Measurements from ENCODE around the gene GNG8. TPM values are rescaled to one million over a fixed set of nuclear protein-coding genes. Genes with fewer than 3 reads are reported as not detected.

Gene GNG8
- total and polyA plus RNA-seq, 2 experiments from 2014 or later = 5.9 TPM; not detected in 1

DNA sequence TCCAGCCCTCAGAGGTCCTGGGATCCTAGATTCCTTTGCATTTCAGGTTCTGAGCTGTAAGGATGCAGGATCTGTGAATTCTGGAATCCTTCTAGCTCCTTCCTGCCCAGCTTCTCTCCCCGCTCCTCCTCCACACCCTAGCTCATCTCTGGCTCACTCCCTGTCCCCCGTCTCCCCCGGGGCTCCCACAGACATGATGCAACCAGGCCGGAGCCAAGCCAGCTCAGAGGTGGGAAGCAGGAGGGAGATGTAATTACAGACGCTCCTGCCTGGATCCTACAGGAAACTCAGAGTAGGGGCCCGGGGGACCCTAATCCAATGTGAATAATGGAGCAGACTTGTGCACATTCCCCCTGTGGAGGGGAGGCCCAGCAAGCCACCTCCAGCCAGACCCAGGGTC lies 4.5 kb downstream of the GNG8 start:
- TF ChIP-seq POLR2AphosphoS5 (IDR thresholded peaks at IDR 0.05; ENCODE audit: low read depth) (no peak), ZNF114 (CRISPR knock-in tag; IDR thresholded peaks at IDR 0.05) (no peak), NANOG (IDR thresholded peaks at IDR 0.05; ENCODE audit: borderline replicate concordance) (no peak), STAT1 (IDR thresholded peaks at IDR 0.05; ENCODE audit: unreplicated experiment) (no peak), JUNB (IDR thresholded peaks at IDR 0.05; ENCODE audit: unreplicated experiment) (no peak), ZNF331 (CRISPR knock-in tag; IDR thresholded peaks at IDR 0.05; ENCODE audit: low read depth) (no peak), CREB1 (CRISPR knock-in tag; IDR thresholded peaks at IDR 0.05; ENCODE audit: low read depth) (no peak), EZH2 (IDR thresholded peaks at IDR 0.05; ENCODE audit: low read depth, unreplicated experiment) (no peak), EZH2phosphoT487 (IDR thresholded peaks at IDR 0.05; ENCODE audit: unreplicated experiment) (no peak)
- TF ChIP-seq, protein P1, sequence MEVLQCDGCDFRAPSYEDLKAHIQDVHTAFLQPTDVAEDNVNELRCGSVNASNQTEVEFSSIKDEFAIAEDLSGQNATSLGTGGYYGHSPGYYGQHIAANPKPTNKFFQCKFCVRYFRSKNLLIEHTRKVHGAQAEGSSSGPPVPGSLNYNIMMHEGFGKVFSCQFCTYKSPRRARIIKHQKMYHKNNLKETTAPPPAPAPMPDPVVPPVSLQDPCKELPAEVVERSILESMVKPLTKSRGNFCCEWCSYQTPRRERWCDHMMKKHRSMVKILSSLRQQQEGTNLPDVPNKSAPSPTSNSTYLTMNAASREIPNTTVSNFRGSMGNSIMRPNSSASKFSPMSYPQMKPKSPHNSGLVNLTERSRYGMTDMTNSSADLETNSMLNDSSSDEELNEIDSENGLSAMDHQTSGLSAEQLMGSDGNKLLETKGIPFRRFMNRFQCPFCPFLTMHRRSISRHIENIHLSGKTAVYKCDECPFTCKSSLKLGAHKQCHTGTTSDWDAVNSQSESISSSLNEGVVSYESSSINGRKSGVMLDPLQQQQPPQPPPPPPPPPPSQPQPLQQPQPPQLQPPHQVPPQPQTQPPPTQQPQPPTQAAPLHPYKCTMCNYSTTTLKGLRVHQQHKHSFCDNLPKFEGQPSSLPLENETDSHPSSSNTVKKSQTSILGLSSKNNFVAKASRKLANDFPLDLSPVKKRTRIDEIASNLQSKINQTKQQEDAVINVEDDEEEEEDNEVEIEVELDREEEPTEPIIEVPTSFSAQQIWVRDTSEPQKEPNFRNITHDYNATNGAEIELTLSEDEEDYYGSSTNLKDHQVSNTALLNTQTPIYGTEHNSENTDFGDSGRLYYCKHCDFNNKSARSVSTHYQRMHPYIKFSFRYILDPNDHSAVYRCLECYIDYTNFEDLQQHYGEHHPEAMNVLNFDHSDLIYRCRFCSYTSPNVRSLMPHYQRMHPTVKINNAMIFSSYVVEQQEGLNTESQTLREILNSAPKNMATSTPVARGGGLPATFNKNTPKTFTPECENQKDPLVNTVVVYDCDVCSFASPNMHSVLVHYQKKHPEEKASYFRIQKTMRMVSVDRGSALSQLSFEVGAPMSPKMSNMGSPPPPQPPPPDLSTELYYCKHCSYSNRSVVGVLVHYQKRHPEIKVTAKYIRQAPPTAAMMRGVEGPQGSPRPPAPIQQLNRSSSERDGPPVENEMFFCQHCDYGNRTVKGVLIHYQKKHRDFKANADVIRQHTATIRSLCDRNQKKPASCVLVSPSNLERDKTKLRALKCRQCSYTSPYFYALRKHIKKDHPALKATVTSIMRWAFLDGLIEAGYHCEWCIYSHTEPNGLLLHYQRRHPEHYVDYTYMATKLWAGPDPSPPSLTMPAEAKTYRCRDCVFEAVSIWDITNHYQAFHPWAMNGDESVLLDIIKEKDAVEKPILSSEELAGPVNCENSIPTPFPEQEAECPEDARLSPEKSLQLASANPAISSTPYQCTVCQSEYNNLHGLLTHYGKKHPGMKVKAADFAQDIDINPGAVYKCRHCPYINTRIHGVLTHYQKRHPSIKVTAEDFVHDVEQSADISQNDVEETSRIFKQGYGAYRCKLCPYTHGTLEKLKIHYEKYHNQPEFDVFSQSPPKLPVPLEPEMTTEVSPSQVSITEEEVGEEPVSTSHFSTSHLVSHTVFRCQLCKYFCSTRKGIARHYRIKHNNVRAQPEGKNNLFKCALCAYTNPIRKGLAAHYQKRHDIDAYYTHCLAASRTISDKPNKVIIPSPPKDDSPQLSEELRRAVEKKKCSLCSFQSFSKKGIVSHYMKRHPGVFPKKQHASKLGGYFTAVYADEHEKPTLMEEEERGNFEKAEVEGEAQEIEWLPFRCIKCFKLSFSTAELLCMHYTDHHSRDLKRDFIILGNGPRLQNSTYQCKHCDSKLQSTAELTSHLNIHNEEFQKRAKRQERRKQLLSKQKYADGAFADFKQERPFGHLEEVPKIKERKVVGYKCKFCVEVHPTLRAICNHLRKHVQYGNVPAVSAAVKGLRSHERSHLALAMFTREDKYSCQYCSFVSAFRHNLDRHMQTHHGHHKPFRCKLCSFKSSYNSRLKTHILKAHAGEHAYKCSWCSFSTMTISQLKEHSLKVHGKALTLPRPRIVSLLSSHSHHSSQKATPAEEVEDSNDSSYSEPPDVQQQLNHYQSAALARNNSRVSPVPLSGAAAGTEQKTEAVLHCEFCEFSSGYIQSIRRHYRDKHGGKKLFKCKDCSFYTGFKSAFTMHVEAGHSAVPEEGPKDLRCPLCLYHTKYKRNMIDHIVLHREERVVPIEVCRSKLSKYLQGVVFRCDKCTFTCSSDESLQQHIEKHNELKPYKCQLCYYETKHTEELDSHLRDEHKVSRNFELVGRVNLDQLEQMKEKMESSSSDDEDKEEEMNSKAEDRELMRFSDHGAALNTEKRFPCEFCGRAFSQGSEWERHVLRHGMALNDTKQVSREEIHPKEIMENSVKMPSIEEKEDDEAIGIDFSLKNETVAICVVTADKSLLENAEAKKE (CRISPR knock-in tag; IDR thresholded peaks at IDR 0.05) = no peak
- TF ChIP-seq, protein P2, sequence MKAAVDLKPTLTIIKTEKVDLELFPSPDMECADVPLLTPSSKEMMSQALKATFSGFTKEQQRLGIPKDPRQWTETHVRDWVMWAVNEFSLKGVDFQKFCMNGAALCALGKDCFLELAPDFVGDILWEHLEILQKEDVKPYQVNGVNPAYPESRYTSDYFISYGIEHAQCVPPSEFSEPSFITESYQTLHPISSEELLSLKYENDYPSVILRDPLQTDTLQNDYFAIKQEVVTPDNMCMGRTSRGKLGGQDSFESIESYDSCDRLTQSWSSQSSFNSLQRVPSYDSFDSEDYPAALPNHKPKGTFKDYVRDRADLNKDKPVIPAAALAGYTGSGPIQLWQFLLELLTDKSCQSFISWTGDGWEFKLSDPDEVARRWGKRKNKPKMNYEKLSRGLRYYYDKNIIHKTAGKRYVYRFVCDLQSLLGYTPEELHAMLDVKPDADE (IDR thresholded peaks at IDR 0.05) = no peak
- TF ChIP-seq, protein P3, sequence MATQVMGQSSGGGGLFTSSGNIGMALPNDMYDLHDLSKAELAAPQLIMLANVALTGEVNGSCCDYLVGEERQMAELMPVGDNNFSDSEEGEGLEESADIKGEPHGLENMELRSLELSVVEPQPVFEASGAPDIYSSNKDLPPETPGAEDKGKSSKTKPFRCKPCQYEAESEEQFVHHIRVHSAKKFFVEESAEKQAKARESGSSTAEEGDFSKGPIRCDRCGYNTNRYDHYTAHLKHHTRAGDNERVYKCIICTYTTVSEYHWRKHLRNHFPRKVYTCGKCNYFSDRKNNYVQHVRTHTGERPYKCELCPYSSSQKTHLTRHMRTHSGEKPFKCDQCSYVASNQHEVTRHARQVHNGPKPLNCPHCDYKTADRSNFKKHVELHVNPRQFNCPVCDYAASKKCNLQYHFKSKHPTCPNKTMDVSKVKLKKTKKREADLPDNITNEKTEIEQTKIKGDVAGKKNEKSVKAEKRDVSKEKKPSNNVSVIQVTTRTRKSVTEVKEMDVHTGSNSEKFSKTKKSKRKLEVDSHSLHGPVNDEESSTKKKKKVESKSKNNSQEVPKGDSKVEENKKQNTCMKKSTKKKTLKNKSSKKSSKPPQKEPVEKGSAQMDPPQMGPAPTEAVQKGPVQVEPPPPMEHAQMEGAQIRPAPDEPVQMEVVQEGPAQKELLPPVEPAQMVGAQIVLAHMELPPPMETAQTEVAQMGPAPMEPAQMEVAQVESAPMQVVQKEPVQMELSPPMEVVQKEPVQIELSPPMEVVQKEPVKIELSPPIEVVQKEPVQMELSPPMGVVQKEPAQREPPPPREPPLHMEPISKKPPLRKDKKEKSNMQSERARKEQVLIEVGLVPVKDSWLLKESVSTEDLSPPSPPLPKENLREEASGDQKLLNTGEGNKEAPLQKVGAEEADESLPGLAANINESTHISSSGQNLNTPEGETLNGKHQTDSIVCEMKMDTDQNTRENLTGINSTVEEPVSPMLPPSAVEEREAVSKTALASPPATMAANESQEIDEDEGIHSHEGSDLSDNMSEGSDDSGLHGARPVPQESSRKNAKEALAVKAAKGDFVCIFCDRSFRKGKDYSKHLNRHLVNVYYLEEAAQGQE (IDR thresholded peaks at IDR 0.05; ENCODE audit: unreplicated experiment) = no peak
- TF ChIP-seq, protein P4, sequence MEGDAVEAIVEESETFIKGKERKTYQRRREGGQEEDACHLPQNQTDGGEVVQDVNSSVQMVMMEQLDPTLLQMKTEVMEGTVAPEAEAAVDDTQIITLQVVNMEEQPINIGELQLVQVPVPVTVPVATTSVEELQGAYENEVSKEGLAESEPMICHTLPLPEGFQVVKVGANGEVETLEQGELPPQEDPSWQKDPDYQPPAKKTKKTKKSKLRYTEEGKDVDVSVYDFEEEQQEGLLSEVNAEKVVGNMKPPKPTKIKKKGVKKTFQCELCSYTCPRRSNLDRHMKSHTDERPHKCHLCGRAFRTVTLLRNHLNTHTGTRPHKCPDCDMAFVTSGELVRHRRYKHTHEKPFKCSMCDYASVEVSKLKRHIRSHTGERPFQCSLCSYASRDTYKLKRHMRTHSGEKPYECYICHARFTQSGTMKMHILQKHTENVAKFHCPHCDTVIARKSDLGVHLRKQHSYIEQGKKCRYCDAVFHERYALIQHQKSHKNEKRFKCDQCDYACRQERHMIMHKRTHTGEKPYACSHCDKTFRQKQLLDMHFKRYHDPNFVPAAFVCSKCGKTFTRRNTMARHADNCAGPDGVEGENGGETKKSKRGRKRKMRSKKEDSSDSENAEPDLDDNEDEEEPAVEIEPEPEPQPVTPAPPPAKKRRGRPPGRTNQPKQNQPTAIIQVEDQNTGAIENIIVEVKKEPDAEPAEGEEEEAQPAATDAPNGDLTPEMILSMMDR (conservative IDR thresholded peaks at IDR 0.05; ENCODE audit: low read depth in 2 of 2) = no peak
- H3K36me3 ChIP-seq (ENCODE audit: insufficient read depth) = no peaks in the 10 kb centered on the region
- peaks cover 27% of the 10 kb centered on the region for H3K4me1 ChIP-seq (ENCODE audit: insufficient read depth)
- Mint-ChIP-seq H3K4me3 (no peak overlapping the region), H3K27ac (no peak overlapping the region), H3K27me3 (ENCODE audit: insufficient read depth, low read depth, poor library complexity) (peaks cover 39% of the 10 kb centered on the region), H3K36me3 (ENCODE audit: low read depth) (no peaks in the 10 kb centered on the region), H3K4me1 (peaks cover 23% of the 10 kb centered on the region), H3K9me3 (no peaks in the 10 kb centered on the region)
- no peaks in the 10 kb centered on the region for H3K9me2 ChIP-seq (ENCODE audit: insufficient read depth)
- peak; percentile 34 for DNase-seq (ENCODE audit: low spot score)
- H3K4me2 ChIP-seq = peak overlapping the region; percentile 51; the same call in 1 of the 2 replicates
- no peak for ATAC-seq
- peak overlapping the region; percentile 94 for H2AFZ ChIP-seq
- H4K20me1 ChIP-seq (replicated peaks; ENCODE audit: insufficient read depth) = no peaks in the 10 kb centered on the region; the same call in 1 of the 2 replicates
- no peaks in the 10 kb centered on the region for H3K79me2 ChIP-seq (replicated peaks; ENCODE audit: insufficient read depth)
- no peak overlapping the region for H3K4me3 ChIP-seq
- H3K27me3 ChIP-seq (ENCODE audit: insufficient read depth) = peaks cover 37% of the 10 kb centered on the region
- no peak overlapping the region for H3K27ac ChIP-seq (ENCODE audit: low read depth)
- 0 out of 2 replicates have a peak, but pooled peaks cover 2% of the 10 kb centered on the region for H3F3A ChIP-seq (replicated peaks; ENCODE audit: low read depth)

Measured in GM23338 (cell line).